WTC11 (cell line): ENCODE measurements around the gene KIF11. TPM values are rescaled to one million over a fixed set of nuclear protein-coding genes. Genes with fewer than 3 reads are reported as not detected.

Source experiments
- ATAC-seq: fragments of 200-7000 bp; cut with Tn5 transposase; 2 replicates; pipeline ENCODE4 v1.10.0; 2021; ENCODE audit warnings: mild to moderate bottlenecking, moderate library complexity
- CTCF ChIA-PET: fragments of 300-600 bp; sonication (Branson Sonifier 250); formaldehyde crosslinking; loops from one replicate; lab custom pipeline; 2021; ENCODE audit warnings: antibody characterized with exemption; lab: Charles Lee
- POLR2A ChIA-PET: fragments of 350-600 bp; sonication (Branson Sonifier 250); formaldehyde crosslinking; loops from one replicate; lab custom pipeline; 2021; ENCODE audit warnings: antibody characterized with exemption; lab: Charles Lee
- DNase-seq: peaks from one replicate; pipeline ENCODE4 v3.0.0; 2021; ENCODE audit warnings: low spot score
- H3K27ac Mint-ChIP-seq: 2 replicates; pipeline ENCODE4 v1.8.0; 2021; ENCODE audit warnings: mixed read lengths
- H3K27me3 Mint-ChIP-seq: 2 replicates; pipeline ENCODE4 v1.8.0; 2021; ENCODE audit warnings: low read depth, mild to moderate bottlenecking, moderate library complexity, mixed read lengths
- H3K36me3 Mint-ChIP-seq: 2 replicates; pipeline ENCODE4 v1.8.0; 2021; ENCODE audit warnings: mixed read lengths
- H3K4me1 Mint-ChIP-seq: 2 replicates; pipeline ENCODE4 v1.8.0; 2022; ENCODE audit warnings: mixed read lengths
- H3K4me3 Mint-ChIP-seq: 2 replicates; pipeline ENCODE4 v1.8.0; 2021; ENCODE audit warnings: mild to moderate bottlenecking, moderate library complexity, mixed read lengths
- H3K9me3 Mint-ChIP-seq: 2 replicates; pipeline ENCODE4 v1.8.0; 2021; ENCODE audit warnings: mixed read lengths
- ATF2 ChIP-seq: sonication (generic); formaldehyde crosslinking; IDR thresholded peaks from 2 replicates; pipeline ENCODE4 v1.8.1; 2022; ENCODE audit warnings: low read depth, missing genetic modification reagents, borderline replicate concordance
- CBFB ChIP-seq: sonication (generic); formaldehyde crosslinking; IDR thresholded peaks from 2 replicates; pipeline ENCODE4 v1.8.1; 2022; ENCODE audit warnings: mild to moderate bottlenecking, low read depth, missing genetic modification reagents
- CREB1 ChIP-seq: sonication (generic); formaldehyde crosslinking; IDR thresholded peaks from 2 replicates; pipeline ENCODE4 v1.8.0; 2023; ENCODE audit warnings: mild to moderate bottlenecking, missing genetic modification reagents
- E2F4 ChIP-seq: sonication (generic); formaldehyde crosslinking; IDR thresholded peaks from 2 replicates; pipeline ENCODE4 v1.8.1; 2022; ENCODE audit warnings: low read depth, mild to moderate bottlenecking, moderate library complexity, missing genetic modification reagents, borderline replicate concordance
- ELF4 ChIP-seq: sonication (generic); formaldehyde crosslinking; IDR thresholded peaks from 2 replicates; pipeline ENCODE4 v1.8.1; 2022; ENCODE audit warnings: low read depth, mild to moderate bottlenecking, moderate library complexity, missing genetic modification reagents
- ESRRA ChIP-seq: sonication (generic); formaldehyde crosslinking; IDR thresholded peaks from 2 replicates; pipeline ENCODE4 v1.8.1; 2022; ENCODE audit warnings: mild to moderate bottlenecking, missing genetic modification reagents, borderline replicate concordance
- ETV6 ChIP-seq: sonication (generic); formaldehyde crosslinking; IDR thresholded peaks from 2 replicates; pipeline ENCODE4 v1.8.1; 2022; ENCODE audit warnings: mild to moderate bottlenecking, missing genetic modification reagents
- FOXJ3 ChIP-seq: sonication (generic); formaldehyde crosslinking; IDR thresholded peaks from 2 replicates; pipeline ENCODE4 v1.9.0; 2021; ENCODE audit warnings: missing genetic modification reagents, mild to moderate bottlenecking, borderline replicate concordance
- GABPB1 ChIP-seq: sonication (generic); formaldehyde crosslinking; IDR thresholded peaks from 2 replicates; pipeline ENCODE4 v1.8.1; 2023; ENCODE audit warnings: mild to moderate bottlenecking, missing genetic modification reagents
- JAZF1 ChIP-seq: fragments of 250-450 bp; sonication (Bioruptor Pico); IDR thresholded peaks from 2 replicates; pipeline ENCODE4 v1.9.0; 2021; ENCODE audit warnings: moderate library complexity, mild to moderate bottlenecking, inconsistent platforms
- MAX ChIP-seq: sonication (generic); formaldehyde crosslinking; IDR thresholded peaks from 2 replicates; pipeline ENCODE4 v1.8.0; 2022; ENCODE audit warnings: mild to moderate bottlenecking, missing genetic modification reagents
- MYBL2 ChIP-seq: sonication (generic); formaldehyde crosslinking; IDR thresholded peaks from 2 replicates; pipeline ENCODE4 v1.8.1; 2023; ENCODE audit warnings: mild to moderate bottlenecking, moderate library complexity, missing genetic modification reagents
- PREB ChIP-seq: sonication (generic); formaldehyde crosslinking; IDR thresholded peaks from 2 replicates; pipeline ENCODE4 v1.8.1; 2022; ENCODE audit warnings: mild to moderate bottlenecking, missing genetic modification reagents, moderate library complexity, borderline replicate concordance
- RORB ChIP-seq: fragments of 250-450 bp; sonication (Bioruptor Pico); IDR thresholded peaks from 2 replicates; pipeline ENCODE4 v1.9.0; 2021; ENCODE audit warnings: mild to moderate bottlenecking
- SMAD3 ChIP-seq: sonication (generic); formaldehyde crosslinking; IDR thresholded peaks from 2 replicates; pipeline ENCODE4 v1.8.0; 2022; ENCODE audit warnings: missing genetic modification reagents, mild to moderate bottlenecking, borderline replicate concordance
- SP1 ChIP-seq: sonication (generic); formaldehyde crosslinking; conservative IDR thresholded peaks from 2 replicates; pipeline ENCODE4 v1.8.1; 2022; ENCODE audit warnings: missing genetic modification reagents
- TEAD4 ChIP-seq: sonication (generic); formaldehyde crosslinking; IDR thresholded peaks from 2 replicates; pipeline ENCODE4 v1.8.0; 2022; ENCODE audit warnings: mild to moderate bottlenecking, missing genetic modification reagents
- TP53 ChIP-seq: sonication (generic); formaldehyde crosslinking; IDR thresholded peaks from 2 replicates; pipeline ENCODE4 v1.8.1; 2023; ENCODE audit warnings: mild to moderate bottlenecking, missing genetic modification reagents
- ZNF219 ChIP-seq: sonication (generic); formaldehyde crosslinking; IDR thresholded peaks from 2 replicates; pipeline ENCODE4 v1.8.0; 2023; ENCODE audit warnings: missing genetic modification reagents, mild to moderate bottlenecking, borderline replicate concordance
- ZNF396 ChIP-seq: fragments of 250-450 bp; sonication (Bioruptor Pico); IDR thresholded peaks from 2 replicates; pipeline ENCODE4 v1.8.0; 2021; ENCODE audit warnings: mild to moderate bottlenecking, moderate library complexity, borderline replicate concordance
- ZNF423 ChIP-seq: fragments of 250-450 bp; sonication (Bioruptor Pico); IDR thresholded peaks from 2 replicates; pipeline ENCODE4 v2.1.2; 2022; ENCODE audit warnings: mild to moderate bottlenecking, moderate library complexity
- total RNA-seq: library from RNA; stranded (reverse); gene quantifications from 3 replicates; pipeline ENCODE4 v1.2.3, GENCODE V29; 2021
- TF ChIP-seq, protein P1 (sequence below): sonication (generic); formaldehyde crosslinking; conservative IDR thresholded peaks from 2 replicates; pipeline ENCODE4 v1.8.1; 2023; ENCODE audit warnings: mild to moderate bottlenecking, low read depth, missing genetic modification reagents, moderate library complexity
- TF ChIP-seq, protein P2 (sequence below): fragments of 250-450 bp; sonication (Bioruptor Pico); IDR thresholded peaks from 2 replicates; pipeline ENCODE4 v1.9.0; 2021; ENCODE audit warnings: moderate library complexity, mild to moderate bottlenecking, inconsistent platforms, borderline replicate concordance
- TF ChIP-seq, protein P3 (sequence below): sonication (generic); formaldehyde crosslinking; IDR thresholded peaks from 2 replicates; pipeline ENCODE4 v1.8.1; 2022; ENCODE audit warnings: mild to moderate bottlenecking, moderate library complexity, missing genetic modification reagents

KIF11 gene
- total RNA-seq, 1 experiment from 2014 or later = 55.7 TPM

DNA sequence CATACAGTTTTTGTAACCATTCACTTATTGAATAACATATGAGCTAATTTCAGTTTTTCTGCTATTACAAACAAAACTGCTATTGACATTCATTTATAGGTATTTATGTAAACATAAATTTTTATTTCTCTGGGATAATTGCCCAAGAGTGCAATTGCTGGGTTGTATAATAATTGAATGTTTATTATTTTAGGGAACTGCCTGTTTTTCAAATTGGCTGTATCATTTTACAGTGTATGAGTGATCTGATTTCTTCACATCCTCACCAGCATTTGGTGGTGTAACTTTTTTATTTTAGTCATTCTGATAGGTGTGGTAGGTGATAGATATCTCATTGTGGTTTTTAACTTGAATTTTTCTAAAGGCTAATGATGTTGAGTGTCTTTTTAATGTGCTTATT is 26.4 kb downstream of the KIF11 start:
- ATAC-seq = no peak
- TF ChIP-seq ZNF396 (CRISPR knock-in tag) = no peak
- TF ChIP-seq CBFB (CRISPR knock-in tag) = no peak
- TF ChIP-seq, protein P1, sequence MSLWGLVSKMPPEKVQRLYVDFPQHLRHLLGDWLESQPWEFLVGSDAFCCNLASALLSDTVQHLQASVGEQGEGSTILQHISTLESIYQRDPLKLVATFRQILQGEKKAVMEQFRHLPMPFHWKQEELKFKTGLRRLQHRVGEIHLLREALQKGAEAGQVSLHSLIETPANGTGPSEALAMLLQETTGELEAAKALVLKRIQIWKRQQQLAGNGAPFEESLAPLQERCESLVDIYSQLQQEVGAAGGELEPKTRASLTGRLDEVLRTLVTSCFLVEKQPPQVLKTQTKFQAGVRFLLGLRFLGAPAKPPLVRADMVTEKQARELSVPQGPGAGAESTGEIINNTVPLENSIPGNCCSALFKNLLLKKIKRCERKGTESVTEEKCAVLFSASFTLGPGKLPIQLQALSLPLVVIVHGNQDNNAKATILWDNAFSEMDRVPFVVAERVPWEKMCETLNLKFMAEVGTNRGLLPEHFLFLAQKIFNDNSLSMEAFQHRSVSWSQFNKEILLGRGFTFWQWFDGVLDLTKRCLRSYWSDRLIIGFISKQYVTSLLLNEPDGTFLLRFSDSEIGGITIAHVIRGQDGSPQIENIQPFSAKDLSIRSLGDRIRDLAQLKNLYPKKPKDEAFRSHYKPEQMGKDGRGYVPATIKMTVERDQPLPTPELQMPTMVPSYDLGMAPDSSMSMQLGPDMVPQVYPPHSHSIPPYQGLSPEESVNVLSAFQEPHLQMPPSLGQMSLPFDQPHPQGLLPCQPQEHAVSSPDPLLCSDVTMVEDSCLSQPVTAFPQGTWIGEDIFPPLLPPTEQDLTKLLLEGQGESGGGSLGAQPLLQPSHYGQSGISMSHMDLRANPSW (CRISPR knock-in tag) = no peak
- TF ChIP-seq RORB (CRISPR knock-in tag) = no peak
- TF ChIP-seq E2F4 (CRISPR knock-in tag) = no peak
- no peak for TF ChIP-seq MYBL2 (CRISPR knock-in tag)
- no peak for TF ChIP-seq TEAD4 (CRISPR knock-in tag)
- no peak for TF ChIP-seq ZNF219 (CRISPR knock-in tag)
- TF ChIP-seq PREB (CRISPR knock-in tag) = no peak
- TF ChIP-seq ELF4 (CRISPR knock-in tag) = no peak
- TF ChIP-seq GABPB1 (CRISPR knock-in tag) = no peak
- no peak for TF ChIP-seq SMAD3 (CRISPR knock-in tag)
- no peak for TF ChIP-seq CREB1 (CRISPR knock-in tag)
- ChIA-PET POLR2A (no interaction called here), CTCF (no interaction called here)
- H3K27me3 Mint-ChIP-seq = no peaks in the 10 kb centered on the region
- H3K4me1 Mint-ChIP-seq = no peaks in the 10 kb centered on the region
- no peak overlapping the region for H3K4me3 Mint-ChIP-seq
- no peak overlapping the region for H3K27ac Mint-ChIP-seq
- DNase-seq = no peak
- no peaks in the 10 kb centered on the region for H3K9me3 Mint-ChIP-seq
- H3K36me3 Mint-ChIP-seq = peaks cover 73% of the 10 kb centered on the region

DNA sequence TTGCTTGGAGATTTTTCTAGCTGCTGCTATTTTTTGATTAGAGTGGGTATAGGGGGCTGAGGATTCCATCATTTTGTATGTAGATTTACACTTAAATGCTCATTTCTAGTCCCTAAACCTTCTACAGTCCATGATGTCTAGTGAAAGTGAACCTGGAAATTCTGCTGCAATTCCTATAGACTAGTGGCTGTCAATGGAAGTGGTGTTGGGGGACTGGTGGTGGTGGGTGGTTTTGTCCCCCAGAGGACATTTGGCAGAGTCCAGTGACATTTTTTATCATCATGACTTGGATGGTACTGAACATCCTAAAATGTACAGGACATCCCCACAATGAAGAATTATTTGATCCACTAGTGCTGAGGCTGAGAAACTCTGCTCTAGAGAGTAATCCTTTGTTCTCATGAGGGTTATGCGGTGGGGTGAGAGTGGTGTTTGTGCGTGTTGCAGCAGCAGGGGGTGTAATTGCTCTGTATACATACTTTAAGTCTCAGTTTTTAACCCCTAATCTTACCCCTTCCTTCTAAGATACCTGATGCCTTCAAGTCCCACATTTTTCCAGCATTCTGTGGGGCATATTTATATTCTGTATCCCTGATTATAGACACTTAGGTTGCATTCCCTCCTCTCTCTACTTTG is 35.0 kb downstream of the KIF11 start:
- ATAC-seq = peak; percentile 43; the same call in 1 of the 2 replicates
- DNase-seq = no peak
- POLR2A ChIA-PET = no interaction called here
- Mint-ChIP-seq H3K9me3 (peaks cover 7% of the 10 kb centered on the region; the same call in 1 of the 2 replicates), H3K36me3 (peaks cover 78% of the 10 kb centered on the region), H3K4me3 (no peak overlapping the region), H3K27me3 (no peaks in the 10 kb centered on the region), H3K27ac (0 out of 2 replicates have a peak overlapping the region, but pooled peaks have one; percentile 15), H3K4me1 (no peaks in the 10 kb centered on the region; the same call in 1 of the 2 replicates)
- CTCF ChIA-PET = interaction anchor here (0.8 kb wide), 1 partner anchor 111 kb away, joined by 4 read pairs; no protein-coding TSS in a partner anchor
- TF ChIP-seq, protein P2, sequence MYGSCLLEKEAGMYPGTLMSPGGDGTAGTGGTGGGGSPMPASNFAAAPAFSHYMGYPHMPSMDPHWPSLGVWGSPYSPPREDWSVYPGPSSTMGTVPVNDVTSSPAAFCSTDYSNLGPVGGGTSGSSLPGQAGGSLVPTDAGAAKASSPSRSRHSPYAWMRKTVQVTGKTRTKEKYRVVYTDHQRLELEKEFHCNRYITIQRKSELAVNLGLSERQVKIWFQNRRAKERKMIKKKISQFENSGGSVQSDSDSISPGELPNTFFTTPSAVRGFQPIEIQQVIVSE (CRISPR knock-in tag) = no peak
- no peak for TF ChIP-seq RORB (CRISPR knock-in tag)
- no peak for TF ChIP-seq TP53 (CRISPR knock-in tag)

GRCh38 chr10:92629945-92630344 is 37.0 kb downstream of the KIF11 start:
- TF ChIP-seq FOXJ3 (CRISPR knock-in tag) (no peak), JAZF1 (no peak), SP1 (no peak), MAX (CRISPR knock-in tag) (no peak), ZNF423 (CRISPR knock-in tag) (no peak), ATF2 (CRISPR knock-in tag) (no peak), ESRRA (CRISPR knock-in tag) (no peak), ETV6 (CRISPR knock-in tag) (no peak)
- TF ChIP-seq, protein P3, sequence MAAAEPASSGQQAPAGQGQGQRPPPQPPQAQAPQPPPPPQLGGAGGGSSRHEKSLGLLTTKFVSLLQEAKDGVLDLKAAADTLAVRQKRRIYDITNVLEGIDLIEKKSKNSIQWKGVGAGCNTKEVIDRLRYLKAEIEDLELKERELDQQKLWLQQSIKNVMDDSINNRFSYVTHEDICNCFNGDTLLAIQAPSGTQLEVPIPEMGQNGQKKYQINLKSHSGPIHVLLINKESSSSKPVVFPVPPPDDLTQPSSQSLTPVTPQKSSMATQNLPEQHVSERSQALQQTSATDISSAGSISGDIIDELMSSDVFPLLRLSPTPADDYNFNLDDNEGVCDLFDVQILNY (CRISPR knock-in tag) = no peak
- POLR2A ChIA-PET = no interaction called here
- DNase-seq = no peak
- Mint-ChIP-seq H3K36me3 (peaks cover 73% of the 10 kb centered on the region), H3K4me3 (no peak overlapping the region), H3K4me1 (no peaks in the 10 kb centered on the region; the same call in 1 of the 2 replicates), H3K27ac (peak overlapping the region; percentile 27; the same call in 1 of the 2 replicates), H3K9me3 (peaks cover 7% of the 10 kb centered on the region; the same call in 1 of the 2 replicates), H3K27me3 (no peaks in the 10 kb centered on the region)
- CTCF ChIA-PET = no interaction called here
- no peak for ATAC-seq
